OCI-LY1 (cell line): ENCODE results near the gene ABLIM2.

Experiments used
- H2AFZ ChIP-seq: fragments of 200-600 bp; sonication (generic), shearing (Covaris generic); 2 replicates; pipeline ENCODE4 v1.6.0; 2014; ENCODE audit warnings: antibody characterized with exemption, mild to moderate bottlenecking, low read length
- H3F3A ChIP-seq: fragments of 200-600 bp; sonication (generic), shearing (Covaris generic); 2 replicates; pipeline ENCODE4 v1.6.0; 2014; ENCODE audit warnings: mild to moderate bottlenecking, antibody characterized with exemption, low read length, moderate library complexity; ENCODE audit not compliant: insufficient read depth
- H3K27ac ChIP-seq: fragments of 200-600 bp; sonication (generic); 2 replicates; pipeline ENCODE4 v1.5.1; 2014; ENCODE audit warnings: low read length, mixed run types, mild to moderate bottlenecking, low read depth; ENCODE audit not compliant: poor library complexity, severe bottlenecking
- H3K27me3 ChIP-seq: fragments of 200-600 bp; sonication (generic); 2 replicates; pipeline ENCODE4 v1.6.0; 2014; ENCODE audit warnings: antibody characterized with exemption, mild to moderate bottlenecking, low read length, moderate library complexity; ENCODE audit not compliant: insufficient read depth
- H3K36me3 ChIP-seq: fragments of 200-600 bp; sonication (generic); 2 replicates; pipeline ENCODE4 v1.6.1; 2014; ENCODE audit warnings: mild to moderate bottlenecking, antibody characterized with exemption, low read length, moderate library complexity, mixed read lengths; ENCODE audit not compliant: insufficient read depth
- H3K4me1 ChIP-seq: fragments of 200-600 bp; sonication (generic); 2 replicates; pipeline ENCODE4 v1.5.1; 2014; ENCODE audit warnings: mild to moderate bottlenecking, low read length, moderate library complexity; ENCODE audit not compliant: insufficient read depth, severe bottlenecking
- H3K4me2 ChIP-seq: fragments of 200-600 bp; sonication (generic), shearing (Covaris generic); 2 replicates; pipeline ENCODE4 v1.6.1; 2014; ENCODE audit warnings: low read length
- H3K4me3 ChIP-seq: fragments of 200-600 bp; sonication (generic); 2 replicates; pipeline ENCODE4 v1.5.1; 2014; ENCODE audit warnings: low read length, low read depth, mild to moderate bottlenecking, mixed read lengths; ENCODE audit not compliant: poor library complexity, severe bottlenecking
- H3K79me2 ChIP-seq: fragments of 200-600 bp; shearing (Covaris generic); 2 replicates; pipeline ENCODE4 v1.6.1; 2016; ENCODE audit warnings: mixed run types, low read length, mixed read lengths; ENCODE audit not compliant: insufficient read depth
- H3K9ac ChIP-seq: fragments of 200-600 bp; sonication (generic), shearing (Covaris generic); 2 replicates; pipeline ENCODE4 v1.6.1; 2014; ENCODE audit warnings: mild to moderate bottlenecking, low read length, mixed read lengths
- H3K9me2 ChIP-seq: fragments of 200-600 bp; sonication (generic), shearing (Covaris generic); 2 replicates; pipeline ENCODE4 v1.6.1; 2014; ENCODE audit warnings: low read depth, mild to moderate bottlenecking, low read length, mixed read lengths
- H3K9me3 ChIP-seq: fragments of 200-600 bp; shearing (Covaris generic); 2 replicates; pipeline ENCODE4 v1.6.1; 2014; ENCODE audit warnings: low read length, mixed read lengths
- H4K20me1 ChIP-seq: fragments of 200-600 bp; sonication (generic), shearing (Covaris generic); 2 replicates; pipeline ENCODE4 v1.6.0; 2016; ENCODE audit warnings: mild to moderate bottlenecking, low read length; ENCODE audit not compliant: insufficient read depth
- CTCF ChIP-seq: fragments of 200-600 bp; sonication (generic), shearing (Covaris generic); IDR thresholded peaks from 2 replicates; pipeline ENCODE4 v1.5.1; 2017; ENCODE audit warnings: mild to moderate bottlenecking, antibody characterized with exemption, low read length, moderate library complexity, mixed read lengths
- EZH2 ChIP-seq: fragments of 200-600 bp; sonication (generic), shearing (Covaris generic); IDR thresholded peaks from 2 replicates; pipeline ENCODE4 v1.8.0; 2017; ENCODE audit warnings: borderline replicate concordance, mixed run types, mild to moderate bottlenecking, antibody characterized with exemption, low read length, moderate library complexity, mixed read lengths

The ABLIM2 gene

DNA sequence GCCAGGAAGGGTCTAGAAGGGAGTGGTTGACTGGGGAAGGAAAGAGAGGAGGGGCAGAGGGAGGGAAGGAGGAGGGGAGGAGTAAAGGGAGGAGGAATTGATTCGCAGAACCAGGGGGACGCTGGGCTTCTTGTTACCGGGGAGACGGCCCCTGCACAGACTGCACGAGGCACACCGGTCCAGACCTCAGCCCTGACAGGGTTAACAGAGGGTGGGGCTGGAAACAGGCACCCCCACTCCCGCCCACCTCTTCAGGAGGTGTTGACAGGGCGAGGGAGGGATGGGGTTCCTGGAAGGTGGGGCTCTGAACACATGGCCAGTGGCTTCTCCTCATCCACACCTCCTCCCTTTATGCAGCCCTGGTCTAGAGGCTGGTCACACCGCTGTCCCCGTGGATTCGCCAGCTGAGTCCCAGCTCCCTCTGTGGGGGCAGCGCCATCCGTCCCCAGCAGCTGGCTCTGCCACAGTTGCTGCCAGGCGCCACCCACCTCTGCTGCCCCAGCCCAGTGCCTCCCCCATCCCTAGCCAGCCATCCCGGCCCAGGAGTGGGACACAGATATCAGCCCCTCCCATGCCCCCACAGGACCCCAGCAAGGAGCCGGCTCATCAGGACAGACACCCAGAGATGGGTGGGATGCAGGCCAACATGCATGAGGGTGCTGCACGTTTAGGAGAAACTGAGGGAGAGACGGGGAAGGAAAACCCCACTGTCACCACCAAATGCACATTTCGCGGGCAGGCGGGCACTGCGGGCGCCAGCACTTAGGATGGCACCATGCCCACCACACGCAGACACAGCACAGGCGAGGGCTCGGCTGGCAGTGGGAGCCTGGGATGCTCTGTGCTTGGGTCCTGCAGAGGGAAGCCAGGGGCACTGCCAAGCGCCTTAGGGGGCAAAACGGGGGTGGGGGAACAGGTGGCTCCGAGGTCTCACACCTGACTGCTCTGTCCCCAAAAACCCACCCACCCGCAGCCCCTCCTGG is 87.6 kb downstream of the ABLIM2 start:
- no peak for TF ChIP-seq CTCF
- no peak for TF ChIP-seq EZH2
- H3K9ac ChIP-seq, result no peak overlapping the region
- H3K9me2 ChIP-seq, result no peaks in the 10 kb centered on the region
- H4K20me1 ChIP-seq, result no peaks in the 10 kb centered on the region
- H3K27ac ChIP-seq, result no peak overlapping the region
- H3K4me3 ChIP-seq, result no peak overlapping the region
- H3F3A ChIP-seq, result no peaks in the 10 kb centered on the region
- no peaks in the 10 kb centered on the region for H3K36me3 ChIP-seq
- no peaks in the 10 kb centered on the region for H3K9me3 ChIP-seq
- H3K4me1 ChIP-seq, result no peaks in the 10 kb centered on the region
- H3K4me2 ChIP-seq, result no peak overlapping the region
- no peaks in the 10 kb centered on the region for H3K79me2 ChIP-seq
- no peak overlapping the region for H2AFZ ChIP-seq
- H3K27me3 ChIP-seq, result no peaks in the 10 kb centered on the region; the same call in 1 of the 2 replicates

DNA sequence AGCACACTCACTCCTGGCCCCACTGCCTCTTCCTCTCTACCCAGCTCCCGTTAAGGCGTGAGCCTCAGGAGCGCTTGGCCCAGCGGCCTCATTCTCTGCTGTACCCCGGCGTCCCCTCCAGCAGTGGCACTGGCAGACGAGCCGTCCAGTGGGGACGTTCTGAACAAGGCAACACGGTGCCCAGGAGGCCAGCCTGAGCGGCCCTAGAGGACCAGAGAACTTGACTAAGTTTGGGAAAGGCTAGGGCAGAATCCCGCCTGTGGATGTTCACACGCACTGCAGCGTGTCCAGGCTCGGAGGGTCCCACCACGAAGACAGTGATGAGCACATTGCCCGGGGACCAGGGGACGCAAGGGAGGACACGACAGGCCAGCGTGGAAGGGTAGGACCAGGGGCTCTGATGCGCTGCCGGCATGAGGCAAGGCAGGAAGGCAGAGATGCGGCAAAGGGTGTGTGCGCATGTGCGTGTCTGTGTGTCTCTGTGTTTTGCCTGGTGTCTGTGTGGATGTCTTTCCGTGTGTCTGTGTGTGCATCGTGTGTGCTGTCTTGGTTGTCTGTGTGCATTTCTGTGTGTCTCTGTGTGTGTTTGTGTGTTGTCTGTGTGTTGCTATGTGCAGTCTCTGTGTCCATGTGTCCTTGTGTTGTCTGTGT is 89.4 kb downstream of the ABLIM2 start:
- H3K9me2 ChIP-seq, result no peaks in the 10 kb centered on the region
- no peak overlapping the region for H2AFZ ChIP-seq
- H3K4me3 ChIP-seq, result no peak overlapping the region
- H3K4me1 ChIP-seq, result no peaks in the 10 kb centered on the region
- no peaks in the 10 kb centered on the region for H3F3A ChIP-seq
- H3K36me3 ChIP-seq, result no peaks in the 10 kb centered on the region; the same call in 1 of the 2 replicates
- H3K9me3 ChIP-seq, result no peaks in the 10 kb centered on the region
- H3K9ac ChIP-seq, result no peak overlapping the region
- no peaks in the 10 kb centered on the region for H4K20me1 ChIP-seq
- TF ChIP-seq CTCF (no peak), EZH2 (no peak)
- H3K27me3 ChIP-seq, result no peaks in the 10 kb centered on the region; the same call in 1 of the 2 replicates
- no peaks in the 10 kb centered on the region for H3K79me2 ChIP-seq
- H3K27ac ChIP-seq, result no peak overlapping the region
- no peak overlapping the region for H3K4me2 ChIP-seq

DNA sequence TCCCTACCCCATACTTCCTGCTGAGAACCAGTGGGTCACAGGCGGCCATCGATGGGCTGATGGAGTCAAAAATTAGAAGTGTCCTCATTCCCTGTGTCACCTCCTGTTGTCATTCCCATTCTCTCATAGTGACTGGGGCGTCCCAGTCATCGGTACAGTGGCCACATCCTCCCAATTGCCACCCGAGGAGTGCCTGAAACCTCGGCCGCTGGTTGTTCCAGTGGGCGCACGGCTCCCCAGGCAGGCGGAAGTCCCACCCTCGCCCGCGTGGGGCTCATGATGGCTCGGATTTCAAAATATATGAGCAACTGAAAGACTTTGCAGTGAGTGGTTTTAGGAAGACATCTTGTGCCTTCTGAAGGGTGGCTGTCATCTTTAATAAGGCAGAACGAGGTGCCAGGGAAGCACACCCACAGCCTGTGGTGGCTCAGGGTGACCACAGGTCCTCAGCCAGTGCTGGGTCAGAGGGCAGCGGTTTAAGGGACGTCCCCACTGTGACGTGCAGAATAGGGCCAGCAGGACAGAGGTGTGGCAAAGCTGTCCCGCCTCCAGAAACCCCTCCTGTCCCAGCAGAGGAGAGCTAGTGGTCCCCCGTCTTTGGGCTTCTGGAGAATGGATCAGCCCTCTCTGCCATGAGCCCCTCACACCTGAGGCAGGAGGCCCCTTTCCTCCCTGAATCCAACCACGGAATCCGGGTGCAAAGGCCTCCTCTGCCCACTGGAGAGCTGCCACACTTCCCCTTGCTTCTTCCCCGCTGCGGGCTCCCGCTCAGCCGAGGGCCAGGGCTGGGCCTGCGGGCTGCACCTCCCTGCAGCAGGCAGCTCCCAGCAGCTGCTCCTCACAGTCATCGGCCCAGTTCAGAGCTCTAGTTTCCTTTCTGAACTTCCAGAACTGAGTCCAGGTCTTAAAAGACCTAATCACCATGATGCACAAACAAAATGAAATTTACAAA is 90.4 kb downstream of the ABLIM2 start:
- Histone ChIP-seq H2AFZ (no peak overlapping the region), H3K9ac (no peak overlapping the region), H4K20me1 (no peaks in the 10 kb centered on the region), H3K9me3 (no peaks in the 10 kb centered on the region), H3F3A (no peaks in the 10 kb centered on the region), H3K9me2 (no peaks in the 10 kb centered on the region), H3K27ac (no peak overlapping the region), H3K4me3 (no peak overlapping the region), H3K79me2 (no peaks in the 10 kb centered on the region), H3K4me1 (no peaks in the 10 kb centered on the region), H3K36me3 (no peaks in the 10 kb centered on the region; the same call in 1 of the 2 replicates), H3K27me3 (no peaks in the 10 kb centered on the region; the same call in 1 of the 2 replicates), H3K4me2 (no peak overlapping the region)
- TF ChIP-seq EZH2, result no peak
- TF ChIP-seq CTCF, result no peak
